Stimulated activated naive CD4-positive, alpha-beta T cell (primary cell): Measurements from ENCODE around the gene BDKRB2.

ENCODE experiments used
- DNase-seq, 6 experiments: peaks; one replicate each; lab custom pipeline; 2025; lab: John Stamatoyannopoulos, UW

The BDKRB2 gene

DNA sequence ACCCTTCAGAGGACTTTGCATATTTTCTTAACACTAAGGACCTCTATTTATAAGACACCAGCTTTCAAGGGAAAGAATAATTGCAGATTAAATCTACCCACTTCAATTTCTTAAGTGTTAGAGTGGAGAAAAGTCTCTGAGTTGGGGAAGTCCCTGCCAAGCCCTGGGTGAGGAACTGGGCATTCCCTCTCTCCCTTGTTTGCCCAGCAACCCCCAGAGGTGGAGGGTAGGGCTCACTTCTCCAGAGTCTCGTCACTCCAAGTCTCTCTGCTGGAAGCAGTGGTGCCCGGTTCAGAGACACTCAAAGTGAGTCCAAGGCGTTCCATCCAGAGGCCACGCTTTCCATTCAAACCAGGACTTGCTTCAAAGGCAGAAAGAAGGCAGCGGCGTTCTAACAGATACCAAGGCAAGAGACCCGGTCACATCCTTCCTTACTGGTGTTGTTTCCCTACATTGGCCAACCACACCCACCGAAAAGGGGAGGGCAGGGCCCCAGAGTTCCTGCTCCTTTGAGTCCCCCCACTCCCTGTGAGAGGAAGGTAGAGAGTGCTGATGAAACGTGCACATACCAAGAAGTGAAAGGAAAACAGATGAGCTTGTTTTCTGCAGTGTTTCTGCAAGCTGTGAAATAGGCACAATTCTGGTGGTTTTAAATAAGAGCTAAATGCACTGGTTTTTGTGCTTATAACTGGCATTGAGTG is 6.1 kb upstream of the BDKRB2 start:
- DNase-seq: peak in 3 of 6 experiments; percentile 38 to 59 (median 39)

DNA sequence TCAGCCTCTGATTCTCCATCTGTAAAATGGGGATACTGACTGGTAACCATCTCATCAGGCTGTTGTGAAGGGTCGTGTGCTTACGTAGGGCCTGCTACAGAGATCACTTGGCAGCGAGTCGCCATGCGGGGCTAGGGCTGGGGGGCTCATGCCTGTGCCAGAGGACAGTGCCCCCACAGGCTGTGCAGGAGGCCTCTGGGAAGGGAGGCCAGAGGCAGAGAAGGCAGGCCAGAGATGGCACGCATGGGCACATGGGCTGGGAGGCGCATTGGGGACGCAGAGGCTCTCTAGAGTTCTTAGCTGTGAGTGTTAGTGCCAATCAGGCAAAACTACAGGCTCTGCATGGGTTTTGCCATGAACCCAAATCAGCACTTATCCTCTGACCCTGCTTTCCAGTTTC is 3.5 kb upstream of the BDKRB2 start:
- DNase-seq: no peak

DNA sequence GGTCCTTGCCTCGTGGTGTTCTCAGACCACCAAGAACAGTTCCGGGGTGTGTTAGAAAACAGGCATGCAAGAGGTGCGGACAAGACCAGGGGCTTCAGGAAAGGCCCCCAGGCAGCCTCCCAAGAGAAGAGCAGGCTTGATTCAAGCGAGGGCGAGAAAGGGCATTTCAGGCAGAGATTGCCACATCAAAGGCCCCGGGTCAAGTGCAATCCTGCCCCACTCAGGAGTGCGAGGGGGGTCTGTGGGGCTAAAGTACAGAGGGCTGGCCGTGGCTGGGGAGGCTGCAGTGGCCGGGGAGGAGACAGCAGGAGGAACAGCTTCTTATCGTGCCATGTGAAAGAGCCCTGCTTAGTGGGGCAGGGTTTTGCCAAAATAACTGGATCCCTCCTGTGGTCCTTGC is 2.7 kb upstream of the BDKRB2 start:
- no peak for DNase-seq

DNA sequence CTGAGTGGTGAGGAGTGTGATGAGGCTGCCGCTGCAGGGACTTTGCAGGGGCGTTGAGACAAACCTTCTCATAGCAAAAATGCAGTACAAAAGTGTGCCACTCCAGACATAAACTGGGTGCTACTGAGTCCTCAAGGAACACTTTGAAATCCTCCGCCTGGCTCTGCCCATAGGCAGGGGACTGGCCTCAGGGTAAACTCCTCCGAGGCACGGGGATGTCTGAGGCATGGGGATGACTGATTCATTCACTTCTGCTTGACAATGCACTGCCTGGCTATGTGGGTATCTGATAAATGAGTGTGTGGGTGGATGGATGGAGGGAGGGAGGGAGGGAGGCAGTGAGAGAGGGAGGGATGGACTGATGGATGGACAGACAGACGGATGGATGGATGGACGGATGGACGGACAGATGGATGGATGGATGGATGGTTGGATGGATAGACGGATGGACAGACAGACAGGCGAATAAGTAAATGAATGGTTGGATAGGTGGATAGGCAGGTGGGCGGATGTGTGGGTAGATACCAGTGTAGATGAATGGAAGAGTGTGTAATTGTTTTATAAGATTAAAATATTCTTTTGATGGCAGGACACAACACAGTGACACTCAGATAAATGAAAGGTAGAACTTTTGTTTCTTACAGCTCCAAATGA is 2.1 kb upstream of the BDKRB2 start:
- DNase-seq: no peak

GRCh38 chr14:96203116-96203515 is 1.5 kb upstream of the BDKRB2 start:
- DNase-seq: no peak

- no peak for DNase-seq
These were observed 1.0 kb upstream of the BDKRB2 start for GRCh38 chr14:96203635-96204034.

- DNase-seq: no peak
These were observed 679 bp downstream of the BDKRB2 start for GRCh38 chr14:96205059-96205977.

DNA sequence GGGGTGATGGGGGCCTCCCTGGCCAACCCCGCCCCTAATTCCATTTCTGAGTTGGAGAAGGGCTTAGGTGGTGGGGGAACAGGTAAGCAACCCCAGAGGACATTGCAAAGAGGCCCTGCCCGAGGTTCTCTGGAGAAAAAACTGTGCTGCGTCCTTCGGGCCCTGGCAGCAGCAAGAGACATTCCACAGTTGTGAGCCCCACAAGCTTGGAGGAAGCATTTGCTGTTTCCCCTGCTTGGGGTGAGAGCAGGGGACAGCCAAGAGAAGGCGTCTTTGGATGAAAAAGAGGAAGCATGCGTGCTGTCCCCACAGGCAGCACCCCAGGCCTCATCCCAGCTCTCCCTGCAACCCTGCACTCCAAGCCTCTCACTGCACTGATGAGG is 1.3 kb downstream of the BDKRB2 start:
- DNase-seq: no peak

DNA sequence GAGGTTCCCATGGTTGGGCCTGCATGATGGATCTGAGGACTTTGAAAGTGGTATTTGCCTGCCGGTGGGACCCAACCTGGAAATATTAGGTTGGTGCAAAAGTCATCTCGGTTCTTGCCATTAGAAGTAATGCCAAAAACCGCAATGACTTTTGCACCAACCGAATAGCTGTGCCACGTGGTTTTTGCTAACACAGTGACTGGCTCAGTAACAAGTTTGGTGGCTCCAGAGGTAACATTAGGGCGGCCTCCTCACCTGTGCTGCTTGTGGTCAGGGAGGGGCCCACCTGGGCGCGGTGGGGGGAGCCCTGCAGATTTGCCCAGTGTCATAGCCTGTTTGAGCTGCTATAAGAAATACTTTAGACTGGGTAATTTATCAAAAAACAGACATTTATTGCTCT is 1.8 kb downstream of the BDKRB2 start:
- DNase-seq: no peak

DNA sequence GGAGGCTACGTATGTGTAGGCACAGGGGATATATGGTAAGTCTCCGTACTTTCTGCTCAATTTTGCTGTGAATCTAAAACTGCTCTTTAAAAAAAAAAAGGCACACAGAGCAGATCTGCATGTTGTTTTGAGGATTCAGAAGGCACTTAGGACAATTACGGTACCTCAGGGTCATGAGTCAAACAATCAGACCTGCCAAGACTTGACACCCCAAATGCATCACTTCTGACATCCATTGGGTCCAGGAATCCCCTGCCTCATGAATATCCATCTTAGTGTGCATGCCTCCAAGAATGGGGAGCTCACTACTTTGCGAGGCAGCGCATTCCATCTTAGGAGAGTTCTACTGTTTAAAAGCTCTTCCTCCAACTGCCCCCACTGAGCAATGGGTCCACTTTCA is 3.0 kb downstream of the BDKRB2 start:
- DNase-seq: no peak

DNA sequence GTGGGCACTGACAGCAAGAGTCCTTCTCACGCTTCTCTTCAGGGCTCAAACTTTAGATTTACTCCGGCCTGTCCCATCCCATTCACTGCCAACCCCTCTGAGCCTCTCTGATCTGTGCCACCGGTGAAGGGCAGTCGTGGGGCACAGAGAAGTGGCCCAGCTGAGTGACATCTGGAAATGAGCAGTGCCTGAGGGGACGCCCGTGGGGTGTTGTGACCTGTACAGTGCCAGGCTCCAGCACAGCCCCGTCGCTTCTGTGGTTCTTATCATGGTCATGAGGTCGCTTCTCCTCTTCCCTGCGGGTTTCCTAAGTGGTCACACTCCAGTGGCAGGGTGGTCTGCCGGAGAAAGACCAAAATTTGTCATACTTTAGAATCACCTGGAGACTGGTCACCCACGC is 4.1 kb downstream of the BDKRB2 start:
- DNase-seq: no peak

DNA sequence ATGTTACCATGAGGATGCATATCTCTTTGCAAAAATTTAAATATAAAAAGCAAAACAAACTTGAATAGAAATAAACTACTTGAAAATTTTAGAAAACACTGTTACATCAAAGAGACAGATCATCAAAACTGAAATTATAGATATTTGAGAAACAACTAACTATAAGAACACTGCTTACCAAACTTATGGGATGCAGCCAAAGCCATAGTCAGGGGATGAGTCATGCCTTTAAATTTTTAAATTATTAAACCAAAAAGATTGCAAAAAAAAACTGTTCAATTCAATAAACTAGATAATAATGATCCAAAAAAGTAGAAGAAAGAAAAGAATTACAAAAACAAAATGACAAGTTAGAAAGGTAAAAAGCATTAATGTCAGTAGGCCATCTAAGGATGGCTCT is 7.5 kb downstream of the BDKRB2 start:
- no peak for DNase-seq

GRCh38 chr14:96212896-96213295 is 8.3 kb downstream of the BDKRB2 start:
- DNase-seq: no peak

- DNase-seq: no peak
These were observed 9.3 kb downstream of the BDKRB2 start for GRCh38 chr14:96213871-96214465.

- DNase-seq: no peak
These were observed 10.2 kb downstream of the BDKRB2 start for GRCh38 chr14:96214793-96215192.

- DNase-seq: no peak
These were observed 11.0 kb downstream of the BDKRB2 start for GRCh38 chr14:96215452-96216244.

DNA sequence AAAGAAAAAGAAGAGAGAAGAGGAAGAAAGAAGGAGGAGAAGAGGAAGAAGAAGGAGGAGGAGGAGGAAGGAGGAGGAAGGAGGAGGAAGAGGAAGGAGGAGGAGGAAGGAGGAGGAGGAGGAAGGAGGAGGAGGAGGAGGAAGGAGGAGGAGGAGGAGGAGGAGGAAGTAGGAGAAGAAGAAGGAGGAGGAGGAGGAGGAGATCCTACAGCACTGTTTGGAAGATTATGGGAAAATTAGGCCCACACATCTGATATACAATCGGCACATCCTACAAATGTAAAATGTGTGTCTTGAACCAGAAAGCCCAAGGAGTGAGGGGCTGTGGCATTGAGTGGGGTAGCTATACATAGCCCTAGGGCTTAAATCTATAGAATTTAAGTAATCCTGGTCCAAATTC is 12.0 kb downstream of the BDKRB2 start:
- DNase-seq: no peak

- DNase-seq: no peak
These were observed 12.8 kb downstream of the BDKRB2 start for GRCh38 chr14:96217376-96217913.

GRCh38 chr14:96221109-96221650 is 16.5 kb downstream of the BDKRB2 start:
- no peak for DNase-seq

DNA sequence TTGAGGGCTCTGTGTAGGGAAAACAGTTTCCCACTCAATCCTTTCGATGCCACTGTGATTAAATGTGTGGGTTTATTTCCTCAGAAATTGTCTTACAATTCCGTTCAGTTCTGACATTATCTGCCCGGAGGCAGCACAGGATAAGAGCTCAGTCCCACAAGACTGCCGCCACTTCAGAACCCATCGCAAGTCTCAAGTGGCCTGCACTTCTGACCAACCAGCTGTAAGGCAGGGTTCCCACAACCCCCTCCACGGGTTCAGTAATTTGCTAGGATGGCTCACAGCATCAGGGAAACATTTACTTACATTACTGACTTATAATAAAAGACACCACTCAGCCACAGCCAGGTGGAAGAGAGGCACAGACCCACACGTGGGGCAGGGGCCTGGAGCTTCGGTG is 17.2 kb downstream of the BDKRB2 start:
- no peak for DNase-seq

- no peak for DNase-seq
These were observed 19.9 kb downstream of the BDKRB2 start for GRCh38 chr14:96224480-96225096.
